Hematopoietic multipotent progenitor cell treated with erythropoietin and hydrocortisone succinate and interleukin-3 and kit ligand, for 6 days (in vitro differentiated cells): ENCODE data around the gene ZNF107.

ENCODE experiments used
- DNase-seq: peaks from one replicate; pipeline ENCODE4 v3.0.0-alpha.2; 2015

The ZNF107 gene

GRCh38 chr7:64665980-64666662 is at the start of gene ZNF107:
Gene ZNF107 (plus strand): TSS chr7:64666133. CDS start chr7:64666283, 150 bp downstream.
- peak; percentile 96 for DNase-seq

DNA sequence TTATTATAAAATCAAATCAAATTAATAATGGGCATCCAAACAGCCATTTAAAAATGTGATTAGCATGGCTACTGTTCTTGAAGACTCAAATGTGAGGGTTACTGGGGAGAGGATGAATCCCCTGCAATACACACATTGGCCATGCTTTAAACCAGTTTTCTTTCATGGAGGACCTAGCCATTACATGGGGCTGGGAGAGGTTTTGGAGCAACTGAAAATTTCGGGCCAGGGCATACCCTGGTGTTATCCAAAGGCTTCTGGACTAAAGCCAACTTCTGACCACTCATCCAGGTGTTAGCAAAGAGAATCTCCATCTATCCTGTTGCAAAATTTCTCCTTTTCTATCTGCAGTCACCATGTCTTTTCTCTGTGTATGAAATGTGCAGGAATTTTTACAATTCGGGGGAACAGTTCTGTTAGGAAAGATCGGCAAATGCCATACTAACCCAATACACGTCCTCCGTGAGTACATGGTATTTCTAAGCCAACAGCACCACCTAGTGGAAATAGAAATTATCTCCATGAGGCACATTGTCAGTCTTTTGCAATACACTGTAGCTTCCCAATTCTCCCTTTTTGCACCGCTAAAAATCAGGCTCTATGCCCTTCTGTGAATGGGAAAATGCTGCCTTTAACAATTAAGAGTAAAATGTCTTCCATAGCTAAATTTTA is 47.0 kb upstream of the ZNF107 start:
- peak; percentile 77 for DNase-seq

DNA sequence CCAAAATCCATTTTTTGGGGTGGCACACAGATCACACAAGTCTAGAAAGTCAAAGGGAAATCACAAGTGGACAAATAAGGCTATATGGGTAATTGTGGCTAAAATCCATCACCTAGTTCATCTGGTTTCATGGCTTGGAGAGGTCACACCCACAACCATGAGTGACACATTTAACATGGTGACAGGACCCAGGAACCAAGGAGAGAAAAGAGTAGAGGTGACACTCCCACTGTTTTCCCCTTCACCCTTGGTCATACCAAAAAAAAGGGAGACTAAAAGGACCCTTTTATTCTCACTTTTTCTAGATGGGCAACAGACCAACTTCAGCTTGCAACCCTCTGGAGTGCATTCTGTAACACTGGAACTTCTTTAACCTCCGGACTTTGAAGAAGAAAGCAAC is 46.2 kb upstream of the ZNF107 start:
- DNase-seq, result peak; percentile 15

GRCh38 chr7:64621656-64622055 is 44.3 kb upstream of the ZNF107 start:
- no peak for DNase-seq

- DNase-seq, result peak; percentile 51
Observed at GRCh38 chr7:64625114-64626082, 40.5 kb upstream of the ZNF107 start.

- DNase-seq, result no peak
Observed at GRCh38 chr7:64626083-64626469, 39.9 kb upstream of the ZNF107 start.

DNA sequence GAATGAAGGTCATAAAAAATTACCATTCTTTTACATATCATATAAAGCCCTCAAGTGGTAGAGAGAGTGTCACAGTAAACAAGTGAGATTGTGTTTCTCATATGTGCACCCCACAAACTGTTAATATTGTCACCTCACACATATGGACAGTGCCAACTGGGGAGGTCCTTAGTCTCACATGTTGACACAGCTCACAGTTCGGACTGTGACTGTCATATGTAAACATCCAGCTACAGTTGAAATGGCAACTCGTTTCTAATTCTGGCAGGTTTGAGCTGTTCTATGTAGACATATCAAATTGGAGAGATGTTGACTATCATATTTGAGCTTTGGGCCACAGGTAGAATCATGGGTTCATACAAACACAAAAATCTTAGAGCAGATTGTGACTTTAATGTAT is 39.4 kb upstream of the ZNF107 start:
- DNase-seq, result no peak

- DNase-seq, result peak; percentile 10
Observed at GRCh38 chr7:64628192-64628591, 37.7 kb upstream of the ZNF107 start.

- DNase-seq, result peak; percentile 9
Observed at GRCh38 chr7:64628721-64629120, 37.2 kb upstream of the ZNF107 start.

GRCh38 chr7:64630496-64630895 is 35.4 kb upstream of the ZNF107 start:
- DNase-seq, result peak; percentile 50

GRCh38 chr7:64632029-64632428 is 33.9 kb upstream of the ZNF107 start:
- no peak for DNase-seq

GRCh38 chr7:64633401-64633800 is 32.5 kb upstream of the ZNF107 start:
- no peak for DNase-seq

DNA sequence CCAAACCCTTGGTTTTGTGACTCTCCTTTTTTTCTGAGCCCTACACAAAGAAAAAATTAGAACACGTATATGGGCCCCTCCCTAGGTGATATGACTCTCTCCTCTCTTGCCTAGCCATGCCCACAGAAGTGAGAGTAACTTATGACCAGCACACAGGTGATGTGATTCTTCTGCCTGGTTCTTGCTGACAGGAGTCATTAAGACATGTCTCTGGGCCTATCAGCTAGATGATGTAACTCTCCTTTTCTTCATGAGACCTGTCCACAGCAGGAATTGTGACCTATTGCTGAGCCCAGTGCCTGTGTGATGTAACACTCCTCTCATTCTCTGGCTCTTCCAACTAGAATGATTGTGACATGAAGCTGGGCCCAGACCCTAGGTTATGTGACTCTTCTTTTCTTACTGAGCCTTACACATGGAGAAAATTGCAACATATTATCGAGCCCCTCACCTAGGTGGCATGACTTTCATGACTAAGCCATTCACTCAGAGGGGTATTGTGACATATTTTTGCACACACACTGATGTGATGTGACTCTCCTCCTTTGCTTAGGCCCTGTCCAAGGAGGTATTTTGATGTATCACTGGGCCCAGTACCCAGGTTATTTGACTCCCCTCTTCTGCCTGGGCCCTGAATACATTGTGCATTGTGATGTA is 31.4 kb upstream of the ZNF107 start:
- no peak for DNase-seq

DNA sequence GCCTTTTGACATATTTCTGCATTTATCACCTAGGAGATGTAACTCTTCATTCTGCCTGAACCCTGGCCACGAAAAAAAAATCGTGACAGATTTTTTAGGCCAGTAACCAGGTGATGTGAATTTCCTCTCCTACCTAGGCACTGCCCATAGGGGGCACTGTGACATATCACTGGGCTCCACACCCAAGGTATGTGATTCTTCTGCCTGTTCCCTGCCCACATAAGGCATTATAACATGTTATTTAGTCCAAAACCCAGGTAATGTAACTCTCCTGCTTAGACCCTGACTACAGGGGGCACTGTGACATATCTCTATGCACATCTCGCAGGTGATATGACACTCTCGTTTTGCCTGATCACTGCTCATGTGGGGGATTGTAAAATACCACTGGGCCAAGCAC is 29.5 kb upstream of the ZNF107 start:
- no peak for DNase-seq

DNA sequence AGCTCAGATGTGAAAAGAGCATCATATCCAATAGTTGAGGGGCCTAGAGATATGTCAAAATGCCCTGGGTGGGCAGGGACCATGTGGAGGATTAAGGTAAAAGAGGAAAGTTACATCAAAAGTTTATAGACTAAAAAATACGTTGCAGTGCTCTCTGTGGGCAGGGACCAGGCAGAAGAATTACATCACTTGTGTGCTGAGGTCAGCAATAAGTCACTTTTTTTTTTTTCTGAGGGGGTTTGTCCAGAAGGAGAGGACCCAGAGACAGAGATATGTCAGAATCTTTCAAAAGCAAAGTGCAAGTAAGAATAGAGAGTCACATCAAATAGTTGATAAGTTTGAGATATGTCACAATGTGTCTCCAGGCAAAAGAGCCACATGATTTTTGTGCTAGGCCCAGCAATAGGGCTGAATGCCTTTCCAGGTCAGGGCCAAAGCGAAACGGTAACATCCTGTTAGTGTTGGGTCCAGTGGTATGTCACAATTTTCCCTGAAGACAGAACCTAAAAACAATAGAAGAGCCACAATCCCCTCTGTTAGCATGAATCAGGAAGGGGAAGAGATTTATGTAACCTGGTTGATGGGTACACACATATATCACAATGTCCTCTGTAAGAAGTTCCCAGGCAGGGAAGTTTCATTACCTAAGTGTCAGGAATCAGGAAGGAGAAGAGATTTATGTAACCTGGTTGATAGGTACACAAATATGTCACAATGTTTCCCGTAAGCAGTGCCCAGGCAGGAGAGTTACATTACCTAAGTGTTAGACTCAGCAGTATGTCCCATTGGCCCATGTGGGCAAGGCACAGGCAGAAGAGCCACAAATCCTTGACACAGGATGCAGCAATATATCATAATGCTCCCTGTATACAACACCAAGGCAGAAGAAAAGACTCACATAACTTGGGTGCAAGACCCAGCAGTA is 28.1 kb upstream of the ZNF107 start:
- no peak for DNase-seq

- no peak for DNase-seq
Observed at GRCh38 chr7:64638822-64639221, 27.1 kb upstream of the ZNF107 start.

DNA sequence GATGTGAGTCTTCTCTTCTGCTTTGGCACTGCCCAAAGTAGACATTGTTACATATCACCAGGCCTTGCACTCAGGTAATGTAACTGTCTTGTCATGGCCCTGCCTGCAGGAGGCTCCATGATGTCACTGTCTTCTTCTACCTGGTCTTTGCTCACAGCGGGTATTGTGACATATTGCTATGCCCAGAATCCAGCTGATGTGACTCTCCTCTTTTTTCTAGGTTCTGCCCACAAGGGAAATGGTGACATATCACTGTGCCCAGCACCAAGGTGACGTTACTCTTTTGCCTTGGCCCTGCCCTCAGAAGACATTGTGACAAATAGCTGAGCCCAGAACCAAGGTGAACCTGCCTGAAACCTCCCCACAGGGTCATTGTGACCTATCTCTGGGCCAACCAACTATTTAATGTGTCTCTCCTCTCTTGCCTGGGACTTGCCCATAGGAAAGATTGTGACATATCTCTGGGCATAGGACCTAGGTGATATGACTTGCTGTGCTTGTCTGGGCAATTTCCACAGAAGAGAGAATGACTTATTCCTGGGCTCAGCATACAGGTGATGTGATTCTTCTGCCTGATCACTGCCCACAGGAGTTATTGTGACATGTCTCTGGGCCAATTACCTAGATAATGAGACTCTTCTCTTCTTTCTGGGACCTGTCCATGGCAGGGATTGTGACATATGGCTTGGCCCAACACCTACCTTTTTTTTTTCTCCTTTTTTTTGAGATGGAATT is 26.5 kb upstream of the ZNF107 start:
- no peak for DNase-seq

GRCh38 chr7:64640504-64640903 is 25.4 kb upstream of the ZNF107 start:
- DNase-seq, result peak; percentile 73

DNA sequence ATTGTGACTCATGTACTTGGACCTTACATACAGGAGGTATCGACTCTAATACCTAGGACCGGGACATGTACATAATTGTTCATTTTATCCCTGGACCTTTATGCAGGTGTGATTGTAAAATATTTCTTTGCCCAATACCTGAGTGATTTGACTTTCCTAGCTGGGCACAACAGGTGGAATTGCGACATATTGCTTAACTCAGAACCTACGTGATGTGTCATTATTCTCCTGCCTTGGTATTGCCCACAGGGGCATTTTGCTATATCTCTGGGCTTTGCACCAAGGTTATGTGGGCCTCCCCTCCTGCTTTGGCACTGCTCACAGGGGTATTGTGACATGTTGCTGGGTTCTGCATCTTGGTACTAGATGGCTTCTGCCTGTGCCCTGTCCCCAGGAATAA is 23.9 kb upstream of the ZNF107 start:
- no peak for DNase-seq

GRCh38 chr7:64642875-64643274 is 23.1 kb upstream of the ZNF107 start:
- DNase-seq, result no peak

DNA sequence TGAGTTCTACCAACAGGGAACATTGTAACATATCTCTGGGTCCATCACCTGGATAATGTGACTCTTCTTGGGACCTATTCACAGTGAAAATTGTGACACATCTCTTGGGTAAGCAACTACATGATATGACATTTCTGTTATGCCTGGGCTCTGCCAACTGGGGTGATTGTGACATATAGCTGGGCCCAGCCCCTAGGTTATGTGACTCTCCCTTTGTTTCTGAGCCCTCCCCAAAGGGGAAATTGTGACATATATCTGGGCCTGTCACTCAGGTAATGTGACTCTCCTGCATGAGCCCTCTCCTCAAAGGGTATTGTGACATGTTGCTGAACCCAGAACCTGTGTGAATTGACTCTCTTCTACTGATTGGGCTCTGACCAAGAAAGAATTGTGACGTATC is 22.4 kb upstream of the ZNF107 start:
- DNase-seq, result peak; percentile 40
